Nephron (organoid): ENCODE measurements around the gene ENTHD1.

Experiments used
- H3K27ac Mint-ChIP-seq, 3 experiments: 2 replicates each; pipeline ENCODE4 v1.8.0; 2020; ENCODE audit warnings: mixed read lengths in 3 of 3, mild to moderate bottlenecking in 2 of 3, moderate library complexity in 1 of 3
- H3K27me3 Mint-ChIP-seq: 2 replicates; pipeline ENCODE4 v1.8.0; 2021; ENCODE audit warnings: low read depth, mild to moderate bottlenecking, moderate library complexity, mixed read lengths
- H3K36me3 Mint-ChIP-seq: 2 replicates; pipeline ENCODE4 v1.8.0; 2020; ENCODE audit warnings: low read depth, mixed read lengths
- H3K4me1 Mint-ChIP-seq: 2 replicates; pipeline ENCODE4 v1.8.0; 2020; ENCODE audit warnings: mixed read lengths
- H3K4me3 Mint-ChIP-seq, 3 experiments: 2 replicates each; pipeline ENCODE4 v1.8.0; 2020; ENCODE audit warnings: mild to moderate bottlenecking in 3 of 3, mixed read lengths in 3 of 3, moderate library complexity in 2 of 3
- H3K9me3 Mint-ChIP-seq: 2 replicates; pipeline ENCODE4 v1.8.0; 2020; ENCODE audit warnings: mixed read lengths
- CTCF ChIP-seq, 3 experiments: fragments of 200-600 bp; sonication (generic); IDR thresholded peaks; one replicate each; pipeline ENCODE4 v1.5.0; 2021; ENCODE audit warnings: antibody characterized with exemption in 3 of 3; ENCODE audit not compliant: unreplicated experiment in 3 of 3

Gene ENTHD1

GRCh38 chr22:39746600-39747262 lies 146.8 kb downstream of the ENTHD1 start:
- Mint-ChIP-seq H3K9me3 (peaks cover 3% of the 10 kb centered on the region), H3K27me3 (peaks cover 7% of the 10 kb centered on the region), H3K4me3 (no peak overlapping the region), H3K4me1 (peaks cover 12% of the 10 kb centered on the region), H3K36me3 (no peaks in the 10 kb centered on the region), H3K27ac (no peak overlapping the region)
- TF ChIP-seq CTCF (IDR thresholded peaks at IDR 0.05; ENCODE audit: unreplicated experiment in 3 of 3): no peak

GRCh38 chr22:39745789-39746188 lies 147.8 kb downstream of the ENTHD1 start:
- Mint-ChIP-seq H3K4me1 (peaks cover 12% of the 10 kb centered on the region), H3K27me3 (peaks cover 6% of the 10 kb centered on the region)

GRCh38 chr22:39744353-39744752 lies 149.2 kb downstream of the ENTHD1 start:
- no peak overlapping the region for H3K4me3 Mint-ChIP-seq
- peaks cover 12% of the 10 kb centered on the region for H3K4me1 Mint-ChIP-seq
- H3K9me3 Mint-ChIP-seq: peaks cover 9% of the 10 kb centered on the region
- TF ChIP-seq CTCF (IDR thresholded peaks at IDR 0.05; ENCODE audit: unreplicated experiment in 3 of 3): no peak
- H3K27ac Mint-ChIP-seq: no peak overlapping the region
- no peaks in the 10 kb centered on the region for H3K36me3 Mint-ChIP-seq
- peaks cover 4% of the 10 kb centered on the region for H3K27me3 Mint-ChIP-seq

More at GRCh38 chr22:39745789-39746188, 147.8 kb downstream of the ENTHD1 start:
- no peaks in the 10 kb centered on the region for H3K36me3 Mint-ChIP-seq
- peaks cover 9% of the 10 kb centered on the region for H3K9me3 Mint-ChIP-seq
- no peak for TF ChIP-seq CTCF (IDR thresholded peaks at IDR 0.05; ENCODE audit: unreplicated experiment in 3 of 3)
- no peak overlapping the region for H3K4me3 Mint-ChIP-seq
- H3K27ac Mint-ChIP-seq: no peak overlapping the region

GRCh38 chr22:39743935-39744334 lies 149.6 kb downstream of the ENTHD1 start:
- Mint-ChIP-seq H3K4me3 (no peak overlapping the region), H3K9me3 (peaks cover 11% of the 10 kb centered on the region), H3K27me3 (peaks cover 4% of the 10 kb centered on the region)

GRCh38 chr22:39739338-39740027 lies 154.1 kb downstream of the ENTHD1 start:
- peaks cover 5% of the 10 kb centered on the region for H3K4me1 Mint-ChIP-seq
- H3K4me3 Mint-ChIP-seq: no peak overlapping the region
- no peak overlapping the region for H3K27ac Mint-ChIP-seq
- no peaks in the 10 kb centered on the region for H3K36me3 Mint-ChIP-seq
- no peak for TF ChIP-seq CTCF (IDR thresholded peaks at IDR 0.05; ENCODE audit: unreplicated experiment in 3 of 3)
- peaks cover 11% of the 10 kb centered on the region for H3K9me3 Mint-ChIP-seq
- peaks cover 8% of the 10 kb centered on the region for H3K27me3 Mint-ChIP-seq

More at GRCh38 chr22:39743935-39744334, 149.6 kb downstream of the ENTHD1 start:
- TF ChIP-seq CTCF (IDR thresholded peaks at IDR 0.05; ENCODE audit: unreplicated experiment in 3 of 3): no peak
- Mint-ChIP-seq H3K27ac (no peak overlapping the region), H3K4me1 (peaks cover 12% of the 10 kb centered on the region), H3K36me3 (no peaks in the 10 kb centered on the region)
